Hepatocyte (in vitro differentiated cells): Measurements from ENCODE around the gene ATR.

Experiments
- EZH2 ChIP-seq: fragments of 200-600 bp; sonication (generic); IDR thresholded peaks from 2 replicates; pipeline ENCODE4 v1.6.1; 2016; ENCODE audit warnings: antibody characterized with exemption, mild to moderate bottlenecking, borderline replicate concordance
- EZH2phosphoT487 ChIP-seq: fragments of 200-600 bp; sonication (generic); IDR thresholded peaks from one replicate; pipeline ENCODE4 v1.6.1; 2018; ENCODE audit warnings: antibody characterized with exemption, mild to moderate bottlenecking, low read depth, moderate library complexity; ENCODE audit not compliant: unreplicated experiment, severe bottlenecking
- TF ChIP-seq, protein P1 (sequence below): fragments of 200-600 bp; sonication (generic); IDR thresholded peaks from 2 replicates; pipeline ENCODE4 v1.5.1; 2016; ENCODE audit warnings: antibody characterized with exemption, mild to moderate bottlenecking; ENCODE audit not compliant: poor library complexity

DNA sequence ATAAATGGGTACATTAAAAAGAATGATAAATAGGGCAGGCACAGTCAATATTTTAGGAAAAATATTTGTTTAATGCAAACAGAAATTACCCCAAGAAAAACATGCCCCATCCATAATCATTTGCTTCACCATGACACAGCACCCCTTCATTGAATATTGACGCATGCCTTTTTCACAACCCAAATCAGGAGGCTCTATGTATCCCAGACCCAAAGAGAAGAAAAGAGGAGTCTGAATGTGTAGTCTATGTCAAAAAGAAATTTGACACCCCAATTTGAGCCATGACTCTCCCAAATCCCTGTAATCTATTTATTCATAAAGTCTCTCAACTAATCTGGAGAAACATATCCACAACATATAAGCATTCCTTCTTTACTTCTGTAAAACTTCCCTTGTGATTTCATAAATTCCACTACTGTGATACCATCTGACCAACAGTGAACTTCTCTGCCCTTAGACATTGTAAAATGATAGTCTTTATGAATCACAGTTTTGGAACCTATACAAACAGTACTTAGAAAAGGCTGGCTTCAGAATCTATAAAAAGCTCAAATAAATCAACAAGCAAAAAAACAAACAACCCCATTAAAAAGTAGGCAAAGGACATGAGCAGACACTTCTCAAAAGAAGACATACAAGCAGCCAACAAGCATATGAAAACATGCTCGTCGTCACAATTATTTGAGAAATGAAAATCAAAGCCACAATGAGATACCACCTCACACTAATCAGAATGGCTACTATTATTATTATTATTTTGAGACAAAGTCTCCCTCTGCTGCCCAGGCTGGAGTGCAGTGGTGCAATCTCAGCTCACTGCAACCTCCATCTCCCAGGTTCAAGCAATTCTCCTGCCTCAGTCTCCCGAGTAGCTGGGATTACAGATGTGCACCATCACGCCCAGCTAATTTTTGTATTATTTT is 77.3 kb downstream of the ATR start:
- TF ChIP-seq, protein P1, sequence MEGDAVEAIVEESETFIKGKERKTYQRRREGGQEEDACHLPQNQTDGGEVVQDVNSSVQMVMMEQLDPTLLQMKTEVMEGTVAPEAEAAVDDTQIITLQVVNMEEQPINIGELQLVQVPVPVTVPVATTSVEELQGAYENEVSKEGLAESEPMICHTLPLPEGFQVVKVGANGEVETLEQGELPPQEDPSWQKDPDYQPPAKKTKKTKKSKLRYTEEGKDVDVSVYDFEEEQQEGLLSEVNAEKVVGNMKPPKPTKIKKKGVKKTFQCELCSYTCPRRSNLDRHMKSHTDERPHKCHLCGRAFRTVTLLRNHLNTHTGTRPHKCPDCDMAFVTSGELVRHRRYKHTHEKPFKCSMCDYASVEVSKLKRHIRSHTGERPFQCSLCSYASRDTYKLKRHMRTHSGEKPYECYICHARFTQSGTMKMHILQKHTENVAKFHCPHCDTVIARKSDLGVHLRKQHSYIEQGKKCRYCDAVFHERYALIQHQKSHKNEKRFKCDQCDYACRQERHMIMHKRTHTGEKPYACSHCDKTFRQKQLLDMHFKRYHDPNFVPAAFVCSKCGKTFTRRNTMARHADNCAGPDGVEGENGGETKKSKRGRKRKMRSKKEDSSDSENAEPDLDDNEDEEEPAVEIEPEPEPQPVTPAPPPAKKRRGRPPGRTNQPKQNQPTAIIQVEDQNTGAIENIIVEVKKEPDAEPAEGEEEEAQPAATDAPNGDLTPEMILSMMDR: no peak
- TF ChIP-seq EZH2: no peak
- no peak for TF ChIP-seq EZH2phosphoT487
